Sciatic nerve (tissue), 2 donors: Measurements from ENCODE around the gene UGGT1. TPM values are rescaled to one million over a fixed set of nuclear protein-coding genes. Genes with fewer than 3 reads are reported as not detected.

Experiments used
- ATAC-seq: fragments of 200-7000 bp; cut with Tn5 transposase; one replicate; pipeline ENCODE4 v1.9.1; 2020; ENCODE audit warnings: mild to moderate bottlenecking, moderate library complexity
- DNase-seq: peaks from one replicate; pipeline ENCODE4 v3.0.0-alpha.2; 2020; ENCODE audit warnings: low spot score
- intact Hi-C: fragments of 100-400 bp; cut with DNase I; formaldehyde crosslinking; loops from one replicate; pipeline ENCODE4 v1.14.2; 2022
- total RNA-seq: library from RNA; stranded (reverse); fragmentation: NEBNext Ultra II Directional; extraction: Animal tissue kit (Norgen Biotek cat#: 25700); gene quantifications from one replicate; pipeline ENCODE4 v1.2.1, GENCODE V29; 2021
- donor health status: DM: no; HTN: no; CAD: no.
- donor health status: DM: no; HTN: no; CAD: no.

The UGGT1 gene
- total RNA-seq, 1 donor from 2014 or later = 34.3 TPM

DNA sequence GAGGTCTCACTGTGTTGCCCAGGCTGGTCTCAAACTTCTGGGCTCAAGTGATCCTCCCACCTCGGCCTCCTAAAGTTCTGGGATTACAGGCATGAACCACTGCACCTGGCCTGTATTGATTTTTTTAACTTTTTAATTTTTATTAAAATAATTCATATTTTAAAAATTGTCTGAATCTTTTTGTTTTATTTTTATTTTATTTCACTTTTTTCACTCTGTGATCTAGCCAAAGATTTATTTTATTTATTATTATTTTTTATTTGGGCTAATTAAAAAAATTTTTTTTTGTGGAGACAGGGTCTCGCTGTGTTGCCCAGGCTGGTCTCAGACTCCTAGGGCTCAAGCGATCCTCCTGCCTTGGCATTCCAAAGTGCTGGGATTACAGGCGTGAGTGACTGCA, 14.1 kb downstream of the UGGT1 start:
- intact Hi-C loops = no loop called here
- DNase-seq (no peak), ATAC-seq (no peak)

DNA sequence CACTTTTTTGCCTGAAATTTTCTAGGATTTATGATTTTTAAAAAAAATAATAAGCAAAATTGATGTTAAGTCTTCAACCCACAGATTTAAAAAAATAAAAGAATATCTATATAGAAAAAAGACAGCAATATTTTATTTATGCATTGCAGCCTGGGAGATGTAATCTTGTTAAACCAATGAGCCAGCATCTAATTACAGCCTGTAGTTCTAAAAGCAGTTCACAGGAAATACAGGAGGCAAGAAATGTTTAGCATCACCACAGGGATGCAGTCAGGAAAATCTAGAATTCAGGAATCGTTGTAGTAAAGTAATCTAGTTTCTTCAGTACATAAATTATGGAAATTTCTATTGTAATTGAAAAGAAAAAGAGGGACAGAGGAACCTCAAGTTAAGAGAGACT, 17.2 kb downstream of the UGGT1 start:
- intact Hi-C loops = no loop called here
- no peak for ATAC-seq
- no peak for DNase-seq

DNA sequence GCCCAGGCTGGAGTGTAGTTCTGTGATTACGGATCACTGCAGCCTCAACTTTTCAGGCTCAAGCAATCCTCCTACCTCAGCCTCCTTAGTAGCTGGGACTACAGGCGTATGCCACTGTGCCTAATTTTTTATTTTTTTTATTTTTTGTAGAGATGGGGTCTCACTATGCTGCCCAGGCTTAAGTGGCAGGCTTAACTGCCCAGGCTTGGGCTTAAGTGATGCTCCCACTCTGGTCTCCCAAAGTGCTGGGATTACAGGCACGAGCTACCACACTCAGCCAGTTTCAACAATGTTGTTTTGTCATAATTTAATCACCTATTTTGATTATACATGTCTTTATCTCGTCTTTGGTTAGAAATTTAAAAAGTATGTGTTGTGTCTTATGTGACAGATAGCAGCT, 18.2 kb downstream of the UGGT1 start:
- no peak for ATAC-seq
- no peak for DNase-seq
- intact Hi-C loops = no loop called here

DNA sequence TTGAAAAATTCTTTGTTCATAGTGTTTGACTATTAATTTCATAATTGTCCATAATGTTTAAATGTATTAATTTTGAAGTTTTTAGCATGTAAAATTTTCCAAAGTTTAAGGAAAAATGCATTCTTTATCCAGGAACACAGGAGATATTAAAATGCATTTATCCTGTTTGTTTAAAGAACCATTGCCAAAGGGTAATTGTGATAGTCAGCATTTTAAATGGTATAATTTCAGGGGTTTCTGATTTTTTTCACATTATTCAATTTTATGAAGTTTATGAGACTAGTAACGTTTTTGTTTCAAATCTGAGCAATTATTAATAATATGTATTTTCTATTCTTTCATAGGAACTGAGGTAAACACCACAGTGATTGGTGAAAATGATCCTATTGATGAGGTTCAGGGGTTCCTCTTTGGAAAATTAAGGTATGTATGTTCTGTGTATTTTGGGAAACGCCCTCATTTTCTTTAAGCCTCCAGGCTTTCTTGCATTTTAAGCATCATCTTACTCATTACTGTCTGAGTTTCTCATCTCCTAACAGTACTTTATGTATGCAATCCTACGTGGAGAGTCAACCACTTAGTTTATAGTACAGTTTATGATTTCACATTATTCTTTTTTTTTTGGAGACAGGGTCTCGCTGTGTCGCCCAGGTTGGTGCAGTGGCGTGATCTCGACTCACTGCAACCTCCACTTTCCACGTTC, 25.1 kb downstream of the UGGT1 start:
- intact Hi-C loops = no loop called here
- DNase-seq (no peak), ATAC-seq (no peak)

DNA sequence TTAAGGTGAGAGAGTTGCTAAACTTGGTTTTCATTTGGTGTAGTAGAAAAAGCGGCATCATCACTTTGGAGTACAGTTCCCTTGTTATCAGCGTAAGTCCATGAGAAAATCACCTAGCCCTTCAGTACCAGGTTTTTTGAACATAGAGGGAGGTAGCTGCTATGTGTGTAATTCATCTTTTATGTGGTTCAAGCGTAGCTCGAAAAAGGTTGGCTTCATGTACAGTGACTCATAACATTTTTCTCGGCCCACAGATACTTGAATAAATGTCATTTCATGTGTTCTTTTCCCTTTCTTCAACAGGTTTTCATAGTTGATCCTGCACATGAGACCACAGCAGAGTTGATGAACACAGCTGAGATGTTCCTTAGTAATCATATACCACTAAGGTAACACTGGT, 43.6 kb downstream of the UGGT1 start:
- DNase-seq = no peak
- no peak for ATAC-seq
- intact Hi-C loops = no loop called here

DNA sequence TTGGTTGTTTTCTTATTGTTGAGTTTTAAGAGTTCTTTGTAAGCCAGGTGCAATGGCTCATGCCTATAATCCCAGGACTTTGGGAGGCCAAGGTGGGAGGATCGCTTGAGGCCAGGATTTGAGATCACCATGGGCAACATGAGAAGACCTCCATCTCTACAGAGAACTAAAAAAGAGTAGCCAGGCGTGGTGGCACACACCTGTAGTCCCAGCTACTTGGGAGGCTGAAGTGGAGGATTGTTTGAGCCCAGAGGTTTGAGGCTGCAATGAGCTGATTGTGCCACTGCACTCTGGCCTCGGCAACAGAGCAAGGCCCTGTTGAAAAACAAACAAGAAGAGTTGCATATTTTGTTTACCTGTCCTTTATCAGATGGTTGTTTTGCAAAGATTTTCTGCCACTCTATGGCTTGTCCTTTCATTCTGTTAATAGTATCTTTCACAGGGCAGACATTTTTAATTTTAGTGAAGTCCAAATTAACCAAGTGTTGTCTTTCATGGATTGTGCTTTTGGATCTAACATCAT, 46.2 kb downstream of the UGGT1 start:
- DNase-seq (no peak), ATAC-seq (no peak)
- intact Hi-C loops = no loop called here

DNA sequence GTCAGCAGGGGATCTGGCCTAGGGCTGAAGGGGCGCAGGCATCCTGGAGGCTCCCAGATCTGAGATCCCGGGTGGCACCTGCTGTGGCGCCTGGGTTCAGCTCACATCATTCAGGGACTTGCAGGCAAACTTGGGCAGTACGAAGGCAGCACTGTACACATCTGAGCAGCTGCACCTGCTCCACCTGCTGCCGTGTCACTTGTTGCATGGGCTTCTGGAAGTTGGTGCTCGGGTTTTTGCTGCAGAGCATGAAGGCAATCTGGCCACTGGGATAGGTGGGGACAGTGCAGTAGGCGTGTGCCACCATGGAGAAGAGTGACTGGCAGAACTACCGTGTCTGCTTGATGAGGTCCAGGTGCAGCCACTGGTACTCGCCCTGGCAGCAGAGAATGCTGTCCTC, 48.6 kb downstream of the UGGT1 start:
- ATAC-seq = no peak
- intact Hi-C loops = no loop called here
- no peak for DNase-seq

DNA sequence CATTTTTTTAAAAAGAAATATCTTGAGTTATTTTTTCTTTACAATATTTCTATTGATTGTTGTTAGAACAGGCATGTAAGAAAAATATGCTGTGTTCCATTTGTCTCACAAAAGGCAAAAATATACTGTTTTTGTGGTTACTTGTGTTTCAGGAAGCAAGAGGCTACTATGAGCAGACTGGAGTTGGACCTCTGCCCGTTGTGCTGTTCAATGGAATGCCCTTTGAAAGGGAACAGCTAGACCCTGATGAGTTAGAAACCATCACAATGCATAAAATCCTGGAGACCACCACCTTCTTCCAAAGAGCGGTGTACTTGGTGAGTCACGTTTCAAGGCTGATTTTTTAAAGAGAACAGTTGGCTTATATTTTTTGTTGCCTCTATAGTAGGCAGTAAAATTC, 54.7 kb downstream of the UGGT1 start:
- DNase-seq = no peak
- no peak for ATAC-seq
- intact Hi-C loops = no loop called here

DNA sequence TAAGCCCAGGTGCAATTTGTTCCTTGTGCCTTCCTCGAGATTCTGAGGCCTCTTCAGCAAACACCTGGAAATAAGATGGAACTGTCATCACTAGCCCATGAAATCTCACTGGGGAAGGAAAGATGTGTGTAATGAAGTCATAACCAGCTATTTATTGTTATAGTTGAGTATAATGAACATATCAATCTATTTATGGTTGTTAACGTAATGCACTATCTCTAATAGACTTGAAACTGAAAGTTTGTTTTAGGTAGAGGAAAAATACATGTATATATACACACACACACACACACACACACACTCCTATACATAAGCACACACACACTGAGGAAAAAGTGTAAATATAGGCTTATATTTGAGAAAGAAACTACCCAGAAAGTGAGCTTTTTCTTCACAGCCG, 62.8 kb downstream of the UGGT1 start:
- intact Hi-C loops = no loop called here
- no peak for ATAC-seq
- no peak for DNase-seq

DNA sequence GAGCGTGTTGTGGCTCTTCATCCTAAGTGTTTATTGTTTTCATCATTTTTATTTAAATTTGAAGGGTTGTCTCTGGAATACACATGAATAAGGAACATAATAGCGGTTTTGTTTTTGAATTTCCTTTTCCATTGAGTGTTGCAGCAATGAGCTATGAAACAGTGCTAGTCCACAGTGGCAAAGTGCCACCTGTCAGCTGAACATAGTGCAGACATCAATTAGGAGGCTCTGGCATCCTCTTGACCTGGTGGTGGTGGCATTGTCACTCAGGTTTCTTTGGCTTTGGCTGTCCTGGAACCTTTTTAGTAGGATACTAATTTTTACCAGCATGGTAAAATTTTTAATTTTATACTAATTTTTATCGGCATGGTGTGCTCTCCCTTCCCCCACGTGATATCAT, 63.2 kb downstream of the UGGT1 start:
- ATAC-seq (no peak), DNase-seq (no peak)
- intact Hi-C loops = no loop called here

DNA sequence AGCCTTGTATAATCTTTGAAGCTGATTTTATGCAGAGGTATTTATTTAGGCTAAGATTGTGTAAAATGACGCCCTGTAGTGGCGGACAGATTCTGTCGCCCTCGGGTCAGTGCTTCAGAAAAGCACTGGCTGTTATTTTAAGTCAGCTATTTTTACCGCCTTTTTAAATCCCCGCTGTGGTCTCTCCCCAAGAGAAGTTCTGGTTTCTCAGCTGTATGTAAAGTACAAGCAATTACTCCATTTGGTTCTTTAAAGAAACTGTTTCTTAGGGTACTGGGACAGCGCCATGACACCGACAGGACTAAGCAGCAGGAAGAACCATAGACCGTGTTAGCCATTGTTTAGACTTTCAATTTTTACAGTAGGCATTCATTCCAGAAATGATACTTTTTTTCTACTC, 65.0 kb downstream of the UGGT1 start:
- no peak for ATAC-seq
- intact Hi-C loops = no loop called here
- no peak for DNase-seq

DNA sequence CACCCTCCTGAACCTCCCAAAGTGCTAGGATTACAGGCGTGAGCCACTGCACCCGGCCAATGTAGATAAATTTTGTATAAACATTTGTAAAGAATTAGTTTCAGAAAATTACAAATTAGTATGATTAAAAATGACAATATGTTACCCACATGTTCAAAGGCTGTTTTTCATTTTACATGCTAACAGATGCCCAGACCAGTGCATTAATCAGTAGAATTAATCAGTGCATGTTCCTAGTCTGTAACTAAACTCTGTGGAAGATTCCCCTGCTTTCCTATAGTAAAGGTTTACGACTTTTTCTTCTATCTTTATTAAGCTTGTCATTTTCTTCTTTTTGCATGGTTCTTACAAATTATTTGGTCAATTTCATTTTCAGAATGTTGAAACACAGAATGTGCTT, 65.8 kb downstream of the UGGT1 start:
- intact Hi-C loops = no loop called here
- ATAC-seq = no peak
- DNase-seq = no peak

DNA sequence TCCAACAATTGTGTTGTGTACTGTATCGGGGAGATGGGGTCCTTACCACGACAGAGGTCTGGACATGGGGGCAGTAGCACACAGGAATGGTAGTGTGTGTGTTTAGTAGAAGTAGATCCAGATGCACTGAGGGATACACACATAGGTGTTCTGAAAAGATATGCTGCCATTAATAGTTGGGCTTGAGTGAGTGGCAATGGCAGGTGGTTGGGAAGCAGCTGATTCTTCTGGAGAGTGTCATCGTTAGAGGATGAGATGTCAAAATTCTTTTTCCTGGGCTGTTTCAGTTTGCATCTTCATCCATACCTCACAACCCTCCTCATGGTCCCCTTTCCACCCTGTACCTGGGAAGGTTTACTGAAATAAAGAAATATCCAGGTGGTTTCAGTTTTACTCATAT, 66.6 kb downstream of the UGGT1 start:
- ATAC-seq (no peak), DNase-seq (no peak)
- intact Hi-C loops = no loop called here

DNA sequence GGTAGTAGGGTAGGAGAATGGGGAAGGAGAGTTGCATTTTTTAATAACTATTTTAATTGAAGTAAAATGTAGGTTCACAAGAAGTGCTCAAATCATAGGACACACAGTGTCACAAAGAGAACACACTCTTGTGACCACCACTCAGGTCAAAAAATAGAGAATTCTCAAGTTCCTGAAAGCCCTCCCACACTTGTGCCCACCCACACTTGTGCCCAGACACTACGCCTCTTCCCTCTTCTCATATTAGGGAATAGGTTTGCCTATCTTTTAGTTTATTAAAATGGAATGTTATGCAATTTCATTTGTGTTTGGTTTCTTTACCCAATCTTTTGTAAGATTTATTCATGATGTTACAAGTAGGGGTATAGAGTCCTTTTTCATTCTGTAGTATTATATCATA, 67.2 kb downstream of the UGGT1 start:
- ATAC-seq (no peak), DNase-seq (no peak)
- intact Hi-C loops = no loop called here

DNA sequence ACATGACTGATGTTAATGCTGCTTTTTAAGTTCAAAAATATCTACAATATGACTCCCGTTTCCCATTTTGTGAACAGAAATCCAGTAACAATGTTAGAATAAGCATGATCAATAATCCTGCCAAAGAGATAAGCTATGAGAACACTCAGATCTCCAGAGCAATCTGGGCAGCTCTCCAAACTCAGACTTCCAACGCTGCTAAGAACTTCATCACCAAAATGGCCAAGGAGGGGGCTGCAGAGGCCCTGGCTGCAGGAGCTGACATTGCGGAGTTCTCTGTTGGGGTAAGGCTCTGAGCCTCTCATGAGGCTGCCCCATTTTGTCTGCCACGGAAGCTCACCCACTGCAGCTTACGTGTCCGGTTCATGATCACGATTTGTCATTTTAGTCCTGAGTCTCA, 68.4 kb downstream of the UGGT1 start:
- intact Hi-C loops = no loop called here
- DNase-seq (no peak), ATAC-seq (no peak)

DNA sequence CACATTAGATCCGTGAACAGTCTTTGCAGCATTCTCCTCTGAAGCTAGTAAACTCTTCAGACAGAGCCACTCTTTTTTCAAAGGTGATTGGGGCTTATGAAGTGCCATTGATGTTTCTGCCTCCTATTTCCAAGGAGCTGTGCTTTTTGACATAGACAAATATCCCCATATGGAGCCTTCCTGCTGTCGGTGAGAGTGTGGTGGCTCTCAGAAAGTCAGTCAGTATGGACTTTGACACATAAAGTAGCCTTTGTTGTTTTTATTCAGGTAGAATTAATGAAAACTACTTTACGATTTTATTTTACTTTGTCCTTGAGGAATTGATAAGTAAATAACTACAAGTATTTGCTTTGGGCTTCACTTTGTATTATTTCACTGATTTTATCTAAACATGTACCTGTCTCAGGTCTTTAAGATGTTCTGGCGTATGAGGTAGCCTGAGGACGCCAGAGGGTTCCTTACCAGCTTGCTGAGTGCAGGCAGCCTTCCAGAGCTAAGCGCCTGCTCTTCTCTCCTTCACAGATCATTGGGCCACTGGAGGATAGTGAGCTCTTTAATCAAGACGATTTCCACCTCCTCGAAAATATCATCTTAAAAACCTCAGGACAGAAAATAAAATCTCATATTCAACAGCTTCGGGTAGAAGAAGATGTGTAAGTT, 69.7 kb downstream of the UGGT1 start:
- no peak for DNase-seq
- no peak for ATAC-seq
- intact Hi-C loops = no loop called here

DNA sequence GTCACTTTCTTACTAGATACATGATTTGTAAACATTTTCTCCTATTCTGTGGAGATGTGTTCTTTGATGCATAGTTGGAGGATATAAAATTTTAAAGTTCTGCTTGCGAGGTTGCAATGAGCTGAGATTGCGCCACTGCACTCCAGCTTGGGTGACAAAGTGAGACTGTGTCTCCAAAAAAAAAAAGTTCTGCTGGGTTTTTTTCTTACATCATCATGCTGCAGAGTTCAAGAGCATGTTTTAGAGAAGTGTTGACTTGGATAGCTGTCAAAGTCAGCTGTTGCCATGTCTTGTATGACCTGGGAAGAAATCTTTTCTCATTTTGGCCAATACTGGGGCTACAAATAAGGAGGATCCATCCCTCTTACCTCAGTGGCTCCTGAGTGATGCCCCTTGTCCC, 71.3 kb downstream of the UGGT1 start:
- intact Hi-C loops = no loop called here
- DNase-seq (no peak), ATAC-seq (no peak)

DNA sequence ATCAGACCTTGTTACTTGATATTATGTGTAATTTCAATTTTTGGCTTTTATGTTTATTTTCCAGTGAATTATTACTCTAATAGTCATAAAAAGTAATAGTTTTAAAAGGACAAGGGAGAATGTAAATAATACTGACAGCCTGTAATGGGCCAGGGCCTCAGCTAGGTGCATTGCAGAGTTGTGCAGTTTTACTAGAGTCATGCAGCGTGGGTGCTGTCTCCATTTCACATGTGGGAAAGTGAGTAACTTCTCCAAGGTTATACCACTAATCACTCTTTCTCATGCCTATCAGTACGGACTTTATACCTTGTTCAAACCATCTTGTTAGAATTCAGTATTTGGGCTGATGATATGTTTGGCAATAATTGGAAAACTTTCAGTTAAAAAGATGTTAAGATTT, 73.3 kb downstream of the UGGT1 start:
- no peak for DNase-seq
- intact Hi-C loops = no loop called here
- no peak for ATAC-seq

DNA sequence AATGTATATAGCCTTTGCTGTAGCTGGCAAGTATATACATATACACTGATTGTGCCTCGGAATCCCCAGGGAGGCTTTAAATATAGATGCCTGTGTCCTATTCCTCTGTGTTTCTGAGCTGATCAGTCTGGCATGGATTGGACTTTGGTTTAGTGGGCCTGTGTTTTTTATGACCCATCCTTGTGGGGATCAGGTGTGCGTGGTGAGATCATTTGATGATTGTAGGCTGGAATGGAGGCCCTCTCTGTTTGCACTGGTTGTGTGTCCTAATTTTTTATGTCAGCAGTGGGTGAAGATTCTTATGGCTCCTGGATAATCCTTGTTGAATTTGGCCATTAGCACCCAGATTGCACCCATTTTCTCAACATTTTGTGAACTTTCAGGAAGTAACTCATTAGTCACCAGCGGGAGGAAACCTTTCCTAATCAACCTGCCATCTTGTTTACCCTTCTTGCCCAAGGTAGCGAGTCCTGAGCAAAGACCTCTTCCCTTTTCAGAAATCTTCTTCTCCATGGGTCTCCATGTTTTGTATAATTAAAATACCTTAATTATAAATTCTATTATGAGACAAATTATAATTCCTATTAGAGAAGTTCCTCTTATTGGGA, 75.8 kb downstream of the UGGT1 start:
- intact Hi-C loops = no loop called here
- ATAC-seq (no peak), DNase-seq (no peak)

DNA sequence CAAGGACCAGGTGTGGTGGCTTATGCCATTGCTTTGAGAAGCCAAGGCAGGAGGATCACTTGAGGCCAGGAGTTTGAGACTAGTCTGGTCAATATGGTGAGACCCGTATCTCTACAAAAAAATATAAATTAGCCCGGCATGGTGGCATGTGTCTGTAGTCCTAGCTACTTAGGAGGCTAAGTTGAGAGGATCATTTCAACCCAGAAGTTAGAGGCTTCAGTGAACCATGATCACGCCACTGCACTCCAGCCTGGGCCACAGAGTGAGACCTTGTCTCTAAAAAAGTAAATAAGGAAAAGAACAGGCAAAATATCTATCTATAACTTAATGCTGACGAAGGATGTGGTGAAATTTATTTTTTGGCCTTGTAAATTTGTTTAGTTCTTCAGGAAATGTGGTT, 78.1 kb downstream of the UGGT1 start:
- DNase-seq (no peak), ATAC-seq (no peak)
- intact Hi-C loops = no loop called here

DNA sequence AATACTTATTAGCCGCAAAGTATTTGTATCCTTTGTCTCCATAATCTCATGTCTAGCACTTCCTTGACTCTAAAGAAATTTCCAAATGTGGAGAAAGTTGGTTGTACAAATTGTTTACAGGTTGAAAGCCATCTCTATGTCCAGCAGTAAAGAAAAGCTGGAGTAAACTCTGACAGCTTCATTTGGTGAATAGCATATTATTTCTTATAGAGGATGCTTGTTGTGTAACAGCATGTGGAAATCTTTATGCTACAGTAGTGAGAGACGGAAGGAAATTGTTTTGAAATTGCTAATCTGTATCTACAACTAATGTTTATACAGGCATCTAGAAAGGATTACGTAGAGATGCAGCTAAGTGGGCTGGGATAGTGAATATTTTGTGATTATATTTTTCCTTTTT, 78.5 kb downstream of the UGGT1 start:
- no peak for DNase-seq
- intact Hi-C loops = no loop called here
- no peak for ATAC-seq
